Activated T-helper 9 cell treated with anti-CD3 and anti-CD28 coated beads, Interleukin-2, amount 50 U/mL, for 16 hours (primary cell): ENCODE measurements around the gene WIPF1.

Experiments
- DNase-seq: peaks from one replicate; pipeline ENCODE4 v3.0.0-alpha.2; 2020; ENCODE audit warnings: low read depth

The WIPF1 gene

GRCh38 chr2:174618179-174618578 lies 20.6 kb upstream of the WIPF1 start:
- no peak for DNase-seq

DNA sequence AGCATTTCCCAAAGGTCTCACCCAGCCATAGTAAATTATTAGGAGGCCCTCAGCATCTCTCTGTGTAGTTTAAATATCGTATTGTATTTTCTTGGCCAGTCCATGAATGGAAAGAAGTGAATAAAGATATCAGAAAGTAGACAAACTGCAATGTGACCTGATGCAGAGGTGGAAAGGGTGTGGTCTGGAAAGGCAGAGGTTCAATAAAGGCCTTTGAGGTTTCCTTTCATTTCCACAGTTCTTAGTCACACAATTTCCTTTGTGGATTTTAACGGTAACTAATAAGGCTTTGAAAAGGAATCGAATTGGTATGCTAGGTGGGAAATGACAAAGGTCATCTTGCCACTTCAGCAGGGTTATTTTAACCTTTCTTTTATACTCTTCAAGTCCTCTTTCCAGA lies 20.1 kb upstream of the WIPF1 start:
- DNase-seq = no peak

DNA sequence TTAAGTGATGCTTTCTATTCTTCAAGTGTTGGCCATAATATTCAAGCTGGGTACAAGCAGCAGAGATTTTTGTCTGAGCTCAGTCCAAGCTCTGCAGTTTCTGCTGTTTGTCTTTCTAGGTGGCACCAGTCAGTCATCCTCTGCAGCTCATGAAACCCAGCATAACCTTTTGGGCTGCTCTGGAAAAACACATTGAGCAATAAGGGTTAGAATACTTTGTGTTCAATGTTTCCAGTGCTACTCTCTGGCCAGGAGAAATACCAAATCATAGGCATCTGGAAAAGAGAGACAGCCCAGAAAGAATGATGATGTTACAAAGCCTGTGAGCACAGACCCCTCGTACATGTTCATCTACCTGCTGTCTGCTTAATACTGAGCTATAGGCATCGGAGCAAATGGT lies 19.5 kb upstream of the WIPF1 start:
- DNase-seq = no peak

DNA sequence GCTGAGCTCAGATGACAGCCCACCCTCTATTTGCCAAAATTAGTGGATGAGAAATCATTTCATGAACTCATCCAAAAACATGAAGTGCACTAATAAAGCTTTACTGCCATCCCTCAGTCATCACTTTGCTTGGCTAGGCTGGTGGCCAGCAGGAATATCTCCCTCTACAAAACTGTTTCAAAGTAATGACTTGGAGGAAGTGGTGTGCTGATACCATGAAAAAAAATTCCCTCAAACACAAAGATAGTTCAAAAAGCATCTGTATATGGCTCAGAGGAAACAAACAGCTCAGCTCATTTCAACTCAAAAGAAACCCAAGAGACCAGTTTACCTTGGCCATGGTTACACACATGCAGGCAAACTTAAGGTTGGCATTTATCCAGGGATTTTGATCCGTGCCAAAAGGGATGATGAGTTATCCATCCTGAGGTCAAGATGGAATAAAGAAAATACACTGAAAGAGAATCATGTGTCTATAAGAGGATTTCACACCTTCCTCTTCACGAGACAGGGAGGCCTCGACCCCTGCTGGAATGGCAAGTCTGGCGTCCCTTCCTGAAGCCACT lies 18.4 kb upstream of the WIPF1 start:
- no peak for DNase-seq

- DNase-seq = no peak
These were observed 16.7 kb upstream of the WIPF1 start for GRCh38 chr2:174614261-174614660.

GRCh38 chr2:174613531-174613930 lies 15.9 kb upstream of the WIPF1 start:
- DNase-seq = no peak

- no peak for DNase-seq
These were observed 15.4 kb upstream of the WIPF1 start for GRCh38 chr2:174612970-174613369.

GRCh38 chr2:174611854-174612253 lies 14.2 kb upstream of the WIPF1 start:
- DNase-seq = no peak

DNA sequence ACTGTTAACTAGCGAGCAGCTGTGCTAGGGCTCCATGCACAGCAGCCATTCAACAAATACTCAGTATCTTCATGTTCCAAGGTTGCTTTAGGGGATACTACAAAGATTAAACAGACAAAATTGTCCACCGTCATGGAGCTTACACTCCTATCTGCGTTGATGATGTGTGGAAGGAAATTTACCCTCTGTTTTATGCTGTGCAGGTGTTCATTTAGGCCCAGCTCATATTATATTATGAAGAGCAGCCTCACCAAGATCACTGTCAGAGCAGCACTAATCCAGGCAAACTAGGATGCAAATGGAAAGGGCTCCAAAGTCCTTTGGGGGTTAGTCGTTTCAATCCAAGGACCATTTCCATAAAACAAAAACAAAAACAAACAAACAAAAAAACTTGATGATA lies 13.4 kb upstream of the WIPF1 start:
- no peak for DNase-seq

DNA sequence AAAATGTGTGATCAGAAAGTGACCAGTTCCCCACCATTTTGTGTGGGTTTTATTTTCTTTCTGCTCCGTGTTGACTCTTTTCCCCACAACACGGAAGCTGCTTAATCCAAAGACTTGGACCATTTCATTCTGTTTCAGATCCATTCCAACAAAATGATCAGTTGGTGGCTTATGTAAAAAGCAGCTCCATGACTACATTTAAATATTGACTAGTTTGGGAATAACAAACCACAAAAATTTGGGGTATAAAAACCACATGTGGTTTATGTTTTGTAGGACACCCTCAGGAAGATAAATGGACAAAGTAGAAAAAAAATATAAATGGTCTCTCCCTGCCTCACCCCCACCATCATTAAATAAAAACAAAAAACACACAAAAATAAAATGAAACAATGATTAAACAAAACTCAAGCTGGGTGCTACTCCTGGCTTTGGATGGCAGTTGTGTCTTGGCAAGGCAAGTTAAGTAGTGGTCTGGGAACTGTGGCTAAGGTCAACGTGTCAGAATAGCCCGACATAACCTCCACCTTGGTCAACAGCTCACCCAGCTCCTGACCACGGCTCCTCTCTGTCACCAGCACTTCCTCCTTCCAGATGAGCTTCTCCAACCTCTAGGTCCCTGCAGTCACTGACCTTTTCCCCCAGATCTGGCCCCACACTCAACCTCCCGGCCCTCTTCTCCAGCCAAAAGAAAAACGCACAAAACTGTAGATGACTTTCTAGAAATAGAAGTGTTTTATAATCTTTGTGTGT lies 12.8 kb upstream of the WIPF1 start:
- no peak for DNase-seq

DNA sequence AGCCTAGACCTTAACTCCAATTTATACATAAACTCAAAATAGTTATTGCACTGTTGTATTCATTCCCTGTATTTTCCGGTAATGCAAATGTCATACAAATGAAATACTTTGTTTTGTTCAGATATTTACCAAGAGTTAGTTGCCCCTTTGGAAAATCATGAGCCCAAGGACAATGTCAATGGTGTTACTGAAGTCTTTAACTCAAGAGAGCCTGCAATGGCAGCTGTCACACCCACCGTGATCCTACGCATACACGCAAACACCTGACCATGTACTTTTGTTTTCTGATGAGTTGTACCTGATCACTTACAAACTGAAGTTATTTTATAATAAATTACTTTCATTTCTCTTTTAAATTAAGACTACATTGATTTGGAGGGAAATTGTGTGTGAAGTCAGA lies 11.7 kb upstream of the WIPF1 start:
- DNase-seq = no peak

DNA sequence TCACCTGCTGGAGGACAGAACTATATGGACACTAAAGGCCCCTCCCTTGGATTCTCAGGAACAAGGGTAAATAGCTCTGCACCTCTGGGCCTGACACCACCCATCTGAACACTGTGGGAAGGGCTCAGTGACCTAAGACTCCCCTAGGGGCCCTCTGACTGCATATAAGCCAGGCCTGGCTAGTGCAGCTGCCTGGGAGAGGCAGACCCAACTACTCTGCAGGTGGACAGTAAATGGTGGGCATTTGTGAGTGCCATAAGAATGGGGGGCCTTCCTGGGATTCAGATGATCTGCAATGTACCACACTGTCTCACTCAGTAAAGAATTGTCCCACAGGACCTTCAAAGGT lies 11.2 kb upstream of the WIPF1 start:
- no peak for DNase-seq

- DNase-seq = no peak
These were observed 10.6 kb upstream of the WIPF1 start for GRCh38 chr2:174607989-174608865.

GRCh38 chr2:174607584-174607983 lies 10.0 kb upstream of the WIPF1 start:
- no peak for DNase-seq

DNA sequence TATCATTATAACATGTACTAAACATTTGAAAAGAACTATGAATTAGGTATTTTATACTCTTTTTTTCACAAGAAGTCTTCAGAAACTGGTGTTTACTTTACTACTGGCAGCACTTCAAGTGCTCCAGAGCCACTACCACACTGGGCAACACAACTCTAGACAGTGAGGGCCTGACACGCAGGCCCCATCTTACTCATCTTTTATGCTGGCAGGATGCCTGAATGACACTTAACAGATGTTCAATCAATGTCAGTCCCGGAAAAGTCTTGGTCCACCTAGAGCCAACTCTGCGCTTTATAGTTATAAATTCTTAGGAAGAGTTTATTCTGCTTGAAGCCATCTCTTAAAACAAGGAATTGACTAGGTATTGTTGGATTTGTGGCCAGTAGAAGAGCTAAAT lies 8.7 kb upstream of the WIPF1 start:
- DNase-seq = no peak

DNA sequence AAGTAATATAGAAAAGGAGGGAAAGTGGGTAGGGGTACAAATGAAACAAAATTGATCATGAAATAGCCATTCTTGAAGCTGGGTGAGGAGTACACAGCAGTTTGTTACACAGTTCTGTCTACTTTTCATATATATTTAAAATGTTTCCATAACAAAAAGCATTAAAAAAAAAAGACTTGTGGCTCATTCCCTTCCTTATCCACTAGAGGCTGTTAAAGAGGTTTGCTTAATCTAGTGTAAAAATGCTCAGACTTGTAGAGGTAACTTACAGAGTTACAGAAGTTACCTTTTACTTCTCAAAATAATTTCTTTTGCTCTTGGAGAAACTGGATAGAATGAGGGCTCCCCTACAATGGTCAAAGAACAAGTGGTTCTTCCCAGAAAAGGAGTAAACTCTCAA lies 8.1 kb upstream of the WIPF1 start:
- no peak for DNase-seq

DNA sequence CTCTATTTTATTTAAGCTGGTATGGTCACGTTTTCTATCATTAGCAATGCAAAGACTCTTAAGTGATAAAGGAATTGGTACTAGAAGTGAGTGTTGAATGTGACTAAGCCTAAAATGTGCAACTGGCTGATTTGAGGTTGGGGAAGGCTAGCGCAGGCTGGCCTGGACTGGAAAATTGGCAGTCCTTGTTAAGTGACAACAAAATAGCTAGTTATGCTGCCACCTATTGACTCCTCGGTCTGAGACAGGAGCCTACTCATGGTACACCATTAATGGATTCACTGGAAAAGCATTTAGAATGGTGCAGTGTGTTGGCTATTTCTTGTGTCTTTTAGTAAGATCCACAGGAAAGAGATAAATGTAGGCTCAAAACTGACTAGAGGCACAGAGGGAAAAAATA lies 5.7 kb upstream of the WIPF1 start:
- DNase-seq = peak; percentile 34

GRCh38 chr2:174602745-174603144 lies 5.1 kb upstream of the WIPF1 start:
- DNase-seq = no peak

GRCh38 chr2:174600349-174600748 lies 2.7 kb upstream of the WIPF1 start:
- no peak for DNase-seq

GRCh38 chr2:174599310-174599921 lies 1.8 kb upstream of the WIPF1 start:
- no peak for DNase-seq

DNA sequence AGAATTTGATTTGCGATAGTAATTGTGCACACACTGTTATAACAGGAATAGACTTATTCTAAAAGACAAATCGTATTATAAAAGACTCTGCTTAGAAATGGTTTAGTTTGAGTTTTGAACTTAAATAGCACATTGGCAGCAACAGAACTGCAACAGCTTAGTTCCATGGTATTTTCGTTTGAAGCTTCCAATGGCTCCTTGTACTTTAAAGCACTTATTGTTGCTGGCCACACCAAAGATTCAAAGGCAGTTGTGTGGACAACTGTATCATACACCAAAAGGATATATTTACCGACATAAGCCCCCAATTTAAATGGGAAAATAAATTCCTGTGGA lies 627 bp downstream of the WIPF1 start:
- no peak for DNase-seq

GRCh38 chr2:174595891-174596397 lies 1.7 kb downstream of the WIPF1 start:
- DNase-seq = no peak
